HL-60/S4 (cell line): ENCODE measurements around the gene SEC63.

Experiments
- in situ Hi-C: fragments of 300-500 bp; cut with MboI; formaldehyde crosslinking; loops from 2 replicates; pipeline ENCODE4 v1.14.3; 2022; ENCODE audit warnings: low sequenced_read_pairs

The SEC63 gene

DNA sequence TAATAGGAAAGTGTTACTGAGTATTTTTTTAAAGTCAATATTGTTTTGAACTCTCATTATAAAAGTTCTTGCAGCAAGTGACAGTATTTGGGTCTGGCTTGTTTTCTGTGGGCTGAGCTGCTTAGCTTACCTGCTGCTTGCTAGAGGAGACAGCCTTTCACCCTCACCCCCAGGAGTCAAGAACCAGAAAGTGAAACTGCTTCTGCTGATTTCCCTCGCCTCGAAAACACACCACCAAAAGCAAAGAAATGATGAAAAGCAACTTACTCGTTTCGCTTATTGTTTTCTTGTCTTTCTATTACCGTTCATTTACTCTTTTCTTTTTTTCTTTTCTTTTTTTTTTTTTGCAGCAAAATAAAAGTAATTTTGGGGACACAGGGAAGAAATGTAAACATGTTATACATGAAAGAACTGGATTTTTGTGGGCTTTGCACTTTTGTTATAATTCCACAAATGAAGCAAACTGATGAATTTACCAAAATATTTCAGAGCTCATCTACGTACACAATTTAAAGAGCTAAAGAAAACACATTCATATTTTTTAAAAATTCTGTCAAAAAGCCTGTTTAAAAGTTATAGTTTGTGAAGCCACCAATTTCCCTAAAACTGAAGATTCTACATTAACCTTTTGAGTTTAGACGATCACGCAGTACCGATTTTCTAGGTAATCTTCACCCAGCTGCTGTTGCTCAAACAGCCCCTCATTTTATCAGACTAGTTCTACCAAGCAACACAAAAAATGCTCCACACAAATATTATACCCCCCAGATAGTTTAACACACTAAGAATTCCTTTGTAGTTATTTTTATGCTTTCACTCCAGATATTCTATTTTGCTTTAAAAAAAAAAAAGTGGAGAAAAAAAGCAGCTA, 135.6 kb downstream of the SEC63 start:
- in situ Hi-C loops, result no loop called here

DNA sequence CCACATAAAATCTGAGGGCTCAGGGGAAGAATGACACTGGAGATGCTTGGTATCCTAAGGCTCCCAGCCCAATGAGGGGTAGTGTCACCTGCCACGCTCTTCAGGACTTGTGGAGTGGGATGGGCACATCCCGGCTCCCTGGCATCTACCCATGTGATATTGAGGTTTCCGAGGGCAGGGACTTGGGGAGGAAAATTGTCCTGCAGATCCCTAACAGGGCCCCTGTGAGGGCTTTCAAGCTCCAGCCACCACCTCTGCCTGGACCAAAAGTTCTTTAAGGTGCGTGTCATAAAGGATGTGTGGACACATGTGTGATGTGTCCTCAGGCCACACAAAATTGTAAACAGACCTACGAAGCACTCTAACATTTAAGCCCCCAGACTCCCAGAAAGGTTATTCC, 136.4 kb downstream of the SEC63 start:
- in situ Hi-C loops, result no loop called here

DNA sequence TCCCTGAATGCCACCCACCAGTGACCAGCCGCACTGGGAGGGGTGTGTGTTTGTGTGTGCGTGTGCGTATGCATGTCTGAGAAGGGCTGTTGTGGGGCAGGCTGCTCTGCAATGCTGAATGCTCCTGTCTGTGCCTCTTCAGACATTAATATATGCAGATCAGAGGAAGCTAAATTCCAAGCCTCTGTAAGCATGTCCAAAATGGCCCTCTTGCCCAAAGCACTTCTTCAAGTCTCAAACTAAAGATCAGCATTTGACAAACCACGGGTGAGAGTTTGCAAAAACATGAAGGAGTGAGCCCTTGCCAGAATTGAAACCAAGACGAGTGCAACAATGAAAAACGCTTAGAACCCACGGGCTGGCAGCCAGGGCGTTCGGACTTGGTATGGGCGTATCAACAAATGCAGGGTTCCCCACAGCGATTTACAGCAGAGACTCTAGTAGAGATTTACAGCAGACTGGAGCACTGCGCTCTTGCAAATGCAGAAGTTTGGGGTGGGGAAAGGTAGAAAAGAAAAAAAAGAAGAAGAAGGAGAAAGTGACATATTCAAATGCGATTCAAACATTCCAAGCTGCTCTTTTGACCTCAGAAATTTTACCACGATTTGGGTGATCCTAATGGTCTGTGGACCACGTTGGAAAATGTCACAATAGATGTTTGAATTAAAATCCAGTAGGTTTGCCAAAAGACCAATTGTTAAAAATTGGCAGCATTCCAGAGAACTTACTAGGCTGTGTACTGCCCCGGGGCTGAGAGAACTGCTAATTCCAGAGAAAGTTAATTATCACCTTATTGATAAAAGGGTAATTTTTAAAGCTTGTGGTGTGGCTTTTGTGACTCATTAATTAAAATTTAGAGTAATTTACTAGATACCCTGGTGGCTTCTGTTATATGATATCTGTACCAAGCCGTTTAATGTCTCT, 137.4 kb downstream of the SEC63 start:
- in situ Hi-C loops, result no loop called here

DNA sequence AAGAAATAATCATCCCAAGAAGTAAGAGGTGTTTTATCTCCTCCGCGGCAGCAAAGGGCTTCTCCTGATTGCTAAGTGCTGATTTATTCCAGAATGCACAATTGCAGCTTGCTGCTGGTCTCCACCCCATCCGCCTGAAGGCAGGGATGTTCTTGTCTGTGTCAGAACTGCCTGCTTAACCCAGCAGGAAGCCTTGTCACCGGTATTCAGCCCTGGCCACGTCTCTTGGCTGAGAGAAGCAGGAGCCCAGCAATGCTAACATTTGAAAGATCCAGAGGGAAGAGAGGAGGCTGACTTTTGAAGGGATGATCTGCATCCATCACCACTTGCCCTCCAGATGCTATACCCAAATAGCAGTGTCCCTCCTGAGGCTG, 138.1 kb downstream of the SEC63 start:
- in situ Hi-C loops, result no loop called here

DNA sequence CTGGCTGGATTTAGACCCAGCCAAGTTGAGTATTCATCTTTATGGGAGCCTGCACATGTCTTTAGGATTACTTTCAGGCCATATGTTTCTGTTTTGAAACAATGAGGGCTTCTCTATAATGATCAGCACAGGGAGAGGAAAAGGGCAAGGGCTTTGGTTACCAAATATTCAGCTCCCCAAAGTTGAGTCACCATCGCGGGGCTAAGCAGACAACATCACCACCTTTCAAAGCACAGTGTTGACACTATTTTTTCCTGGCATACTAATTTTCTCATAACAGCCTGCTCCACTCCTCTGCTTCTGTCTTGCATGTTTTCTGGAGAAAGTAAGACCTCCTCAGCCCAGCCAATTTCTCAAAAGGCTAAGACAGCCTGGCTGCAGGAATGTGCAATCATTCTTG, 138.8 kb downstream of the SEC63 start:
- in situ Hi-C loops, result no loop called here

DNA sequence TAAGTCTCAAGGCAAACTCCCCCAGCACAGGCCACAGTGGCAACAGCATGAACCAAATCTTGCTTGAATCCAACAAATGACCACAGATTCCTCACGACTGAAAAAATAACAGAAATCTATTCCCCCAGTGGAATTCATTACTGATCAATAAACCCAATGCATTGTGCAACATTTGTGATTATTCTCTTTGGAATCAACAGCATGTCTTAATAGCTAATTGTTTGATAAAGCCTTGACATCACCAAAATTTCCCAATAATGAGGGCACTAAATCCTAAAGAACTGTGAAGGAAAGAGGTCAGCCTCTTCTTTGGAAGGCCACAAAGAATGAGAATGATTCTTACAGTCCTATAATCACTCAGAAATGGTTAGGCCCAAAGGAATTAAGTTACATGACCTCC, 139.7 kb downstream of the SEC63 start:
- in situ Hi-C loops, result no loop called here

DNA sequence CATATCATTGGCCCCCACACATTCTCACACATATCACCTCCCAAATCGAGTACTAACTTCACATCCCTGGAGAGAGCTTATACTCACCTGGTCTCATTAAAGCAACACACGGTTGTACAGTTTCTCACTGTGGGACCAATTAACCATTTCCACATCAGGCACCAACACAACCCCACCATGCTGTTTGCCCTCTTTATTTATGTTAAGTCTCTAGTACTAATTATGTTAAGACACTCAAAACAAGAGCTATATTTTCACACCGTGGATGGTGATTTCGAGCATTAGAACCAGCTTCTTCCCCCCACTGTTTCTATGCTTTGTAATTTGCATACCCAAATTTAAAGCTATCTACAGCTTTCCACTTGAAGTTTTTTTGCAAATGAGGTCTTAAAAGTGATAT, 140.2 kb downstream of the SEC63 start:
- in situ Hi-C loops, result no loop called here
